SK-N-SH treated with all-trans-retinoic acid at 6 μM for 48 hours (cell line): Measurements from ENCODE around the gene BRD2.
A peak's percentile ranks its signal among the peaks of the same experiment; 100 is the strongest.

Experiments used
- ATAC-seq: fragments of 200-7000 bp; cut with Tn5 transposase; 3 replicates; pipeline ENCODE4 v1.9.1; 2020; ENCODE audit warnings: mild to moderate bottlenecking, moderate library complexity
- ARNTL ChIP-seq: fragments of 450-650 bp; formaldehyde crosslinking; IDR thresholded peaks from 2 replicates; pipeline ENCODE4 v1.5.0; 2020; ENCODE audit warnings: low read depth, mild to moderate bottlenecking, moderate library complexity, borderline replicate concordance
- BACH2 ChIP-seq: fragments of 250-450 bp; sonication (Bioruptor Pico); IDR thresholded peaks from 2 replicates; pipeline ENCODE4 v1.9.0; 2021; ENCODE audit warnings: mild to moderate bottlenecking, borderline replicate concordance
- CREB5 ChIP-seq: fragments of 250-450 bp; sonication (Bioruptor Pico); IDR thresholded peaks from 2 replicates; pipeline ENCODE4 v1.5.1; 2020; ENCODE audit warnings: low read depth, mild to moderate bottlenecking, moderate library complexity
- CSDC2 ChIP-seq: fragments of 250-450 bp; sonication (Bioruptor Pico); IDR thresholded peaks from 2 replicates; pipeline ENCODE4 v1.5.0; 2020; ENCODE audit warnings: mild to moderate bottlenecking, moderate library complexity
- CSRNP3 ChIP-seq: fragments of 250-450 bp; sonication (Bioruptor Pico); IDR thresholded peaks from 2 replicates; pipeline ENCODE4 v1.5.1; 2021; ENCODE audit warnings: mild to moderate bottlenecking, moderate library complexity
- GLIS3 ChIP-seq: fragments of 250-450 bp; sonication (Bioruptor Pico); IDR thresholded peaks from 2 replicates; pipeline ENCODE4 v1.5.0; 2020; ENCODE audit warnings: mild to moderate bottlenecking, moderate library complexity
- ISL1 ChIP-seq: fragments of 250-450 bp; sonication (Bioruptor Pico); IDR thresholded peaks from 2 replicates; pipeline ENCODE4 v2.1.2; 2022; ENCODE audit warnings: mild to moderate bottlenecking, moderate library complexity
- PATZ1 ChIP-seq: fragments of 250-450 bp; sonication (Bioruptor Pico); IDR thresholded peaks from 2 replicates; pipeline ENCODE4 v1.8.0; 2020; ENCODE audit warnings: mild to moderate bottlenecking, moderate library complexity, borderline replicate concordance
- PPARA ChIP-seq: fragments of 250-450 bp; sonication (Bioruptor Pico); IDR thresholded peaks from 2 replicates; pipeline ENCODE4 v1.5.0; 2020; ENCODE audit warnings: mild to moderate bottlenecking, borderline replicate concordance
- RARB ChIP-seq: fragments of 250-450 bp; sonication (Bioruptor Pico); IDR thresholded peaks from 2 replicates; pipeline ENCODE4 v1.8.0; 2021; ENCODE audit warnings: mild to moderate bottlenecking, moderate library complexity
- TCF4 ChIP-seq: fragments of 250-450 bp; sonication (Bioruptor Pico); IDR thresholded peaks from 2 replicates; pipeline ENCODE4 v1.8.0; 2021; ENCODE audit warnings: mild to moderate bottlenecking, moderate library complexity, borderline replicate concordance
- TOX ChIP-seq: fragments of 250-450 bp; sonication (Bioruptor Pico); IDR thresholded peaks from 2 replicates; pipeline ENCODE4 v1.8.0; 2021; ENCODE audit warnings: mild to moderate bottlenecking, moderate library complexity, borderline replicate concordance
- TSHZ2 ChIP-seq: fragments of 250-450 bp; sonication (Bioruptor Pico); IDR thresholded peaks from 2 replicates; pipeline ENCODE4 v1.5.0; 2020; ENCODE audit warnings: mild to moderate bottlenecking, moderate library complexity
- ZC3H10 ChIP-seq: fragments of 250-450 bp; sonication (Bioruptor Pico); IDR thresholded peaks from 2 replicates; pipeline ENCODE4 v1.5.1; 2021; ENCODE audit warnings: mild to moderate bottlenecking, moderate library complexity
- ZFP3 ChIP-seq: fragments of 250-450 bp; sonication (Bioruptor Pico); IDR thresholded peaks from 2 replicates; pipeline ENCODE4 v1.5.0; 2020; ENCODE audit warnings: mild to moderate bottlenecking, moderate library complexity
- ZFP30 ChIP-seq: fragments of 450-650 bp; formaldehyde crosslinking; IDR thresholded peaks from 2 replicates; pipeline ENCODE4 v1.5.0; 2022; ENCODE audit warnings: mild to moderate bottlenecking, moderate library complexity
- ZNF565 ChIP-seq: fragments of 450-650 bp; formaldehyde crosslinking; conservative IDR thresholded peaks from 2 replicates; pipeline ENCODE4 v1.5.0; 2020; ENCODE audit warnings: low read depth, mild to moderate bottlenecking, moderate library complexity
- ZNF70 ChIP-seq: fragments of 450-650 bp; formaldehyde crosslinking; IDR thresholded peaks from 2 replicates; pipeline ENCODE4 v1.5.0; 2020; ENCODE audit warnings: mild to moderate bottlenecking, moderate library complexity
- ZNF8 ChIP-seq: fragments of 450-650 bp; formaldehyde crosslinking; IDR thresholded peaks from 2 replicates; pipeline ENCODE4 v1.5.0; 2020; ENCODE audit warnings: mild to moderate bottlenecking, moderate library complexity

BRD2 gene

GRCh38 chr6:32952817-32953739 is 15.3 kb upstream of the BRD2 start, which contains the start of gene HLA-DMA:
Gene HLA-DMA (minus strand): TSS chr6:32953097. CDS start chr6:32953036, 61 bp downstream.
- TF ChIP-seq ISL1 (CRISPR knock-in tag) (no peak), TOX (no peak), TSHZ2 (CRISPR knock-in tag) (no peak), CREB5 (CRISPR knock-in tag) (no peak), GLIS3 (CRISPR knock-in tag) (no peak), ZNF565 (CRISPR knock-in tag) (no peak)
- ATAC-seq = peak; percentile 99

- ATAC-seq = no peak
- no peak for TF ChIP-seq BACH2 (CRISPR knock-in tag)
These were observed 14.6 kb upstream of the BRD2 start for GRCh38 chr6:32953775-32954174.

- ATAC-seq = no peak
- TF ChIP-seq ARNTL (CRISPR knock-in tag) (no peak), CREB5 (CRISPR knock-in tag) (no peak), ZFP30 (no peak), TCF4 (CRISPR knock-in tag) (no peak), TOX (no peak), ZNF8 (no peak), PPARA (CRISPR knock-in tag) (no peak), PATZ1 (CRISPR knock-in tag) (no peak), ZC3H10 (no peak), RARB (CRISPR knock-in tag) (no peak)
These were observed 14.1 kb upstream of the BRD2 start for GRCh38 chr6:32954267-32954666.

GRCh38 chr6:32954986-32955802 is 13.2 kb upstream of the BRD2 start:
- ATAC-seq = peak; percentile 16; the same call in 2 of the 3 replicates
- TF ChIP-seq CSDC2 (CRISPR knock-in tag) = no peak
- no peak for TF ChIP-seq ZNF565 (CRISPR knock-in tag)
- no peak for TF ChIP-seq ARNTL (CRISPR knock-in tag)
- TF ChIP-seq BACH2 (CRISPR knock-in tag) = no peak
- no peak for TF ChIP-seq ZC3H10

GRCh38 chr6:32956176-32956575 is 12.2 kb upstream of the BRD2 start:
- ATAC-seq = no peak
- TF ChIP-seq ZFP3 = no peak
- TF ChIP-seq CSRNP3 (CRISPR knock-in tag) = no peak
- TF ChIP-seq TOX = no peak
- no peak for TF ChIP-seq ZC3H10
- no peak for TF ChIP-seq BACH2 (CRISPR knock-in tag)
- TF ChIP-seq ZNF565 (CRISPR knock-in tag) = no peak
- no peak for TF ChIP-seq ZNF70
- no peak for TF ChIP-seq ISL1 (CRISPR knock-in tag)
- TF ChIP-seq CREB5 (CRISPR knock-in tag) = no peak
